MCF 10A (cell line): ENCODE data around the gene GTF2A1L. TPM values are rescaled to one million over a fixed set of nuclear protein-coding genes. Genes with fewer than 3 reads are reported as not detected.
"Not testable (repeated sequence)": the region's sequence is repeated elsewhere in the genome, so short reads cannot be mapped to it uniquely, and the experiment has no call there.

Experiments
- BruUV-seq: library from RNA; stranded (reverse); fragments of 400-500 nt; replicated peaks from 2 replicates; lab custom pipeline; 2021; lab: Mats Ljungman, UMichigan
- CTCF ChIA-PET: fragments of 300-600 bp; sonication (Branson Sonifier 250); formaldehyde crosslinking; extraction: SDS; loops from one replicate; lab custom pipeline; 2021; ENCODE audit warnings: antibody characterized with exemption, inconsistent platforms; lab: Yijun Ruan, JAX
- POLR2A ChIA-PET: fragments of 300-600, 350-650 bp; sonication (Branson Sonifier 250); formaldehyde crosslinking; extraction: SDS; loops from one replicate; lab custom pipeline; 2020; ENCODE audit warnings: antibody characterized with exemption, inconsistent platforms; lab: Yijun Ruan, JAX
- DNase-seq: peaks from one replicate; pipeline ENCODE4 v3.0.0-alpha.2; 2018; ENCODE audit not compliant: unreplicated experiment
- H3K27ac Mint-ChIP-seq: one replicate; pipeline ENCODE4 v1.8.0; 2022; ENCODE audit warnings: mild to moderate bottlenecking, low read depth, mixed read lengths; ENCODE audit not compliant: unreplicated experiment
- H3K27me3 Mint-ChIP-seq: one replicate; pipeline ENCODE4 v1.8.0; 2022; ENCODE audit warnings: mixed read lengths; ENCODE audit not compliant: insufficient read depth, unreplicated experiment
- H3K36me3 Mint-ChIP-seq: one replicate; pipeline ENCODE4 v1.8.0; 2022; ENCODE audit warnings: mild to moderate bottlenecking, moderate library complexity, mixed read lengths; ENCODE audit not compliant: insufficient read depth, unreplicated experiment
- H3K4me1 Mint-ChIP-seq: one replicate; pipeline ENCODE4 v1.8.0; 2022; ENCODE audit warnings: mixed read lengths; ENCODE audit not compliant: insufficient read depth, unreplicated experiment
- H3K4me3 Mint-ChIP-seq: one replicate; pipeline ENCODE4 v1.8.0; 2022; ENCODE audit warnings: mild to moderate bottlenecking, moderate library complexity, mixed read lengths; ENCODE audit not compliant: unreplicated experiment
- H3K9me3 Mint-ChIP-seq: one replicate; pipeline ENCODE4 v1.8.0; 2022; ENCODE audit warnings: mixed read lengths; ENCODE audit not compliant: unreplicated experiment
- CTCF ChIP-seq: fragments of 200-600 bp; IDR thresholded peaks from one replicate; pipeline ENCODE4 v1.8.0; 2022; ENCODE audit warnings: antibody characterized with exemption, mild to moderate bottlenecking; ENCODE audit not compliant: unreplicated experiment
- intact Hi-C: fragments of 100-400 bp; cut with micrococcal nuclease; formaldehyde crosslinking; loops from 2 replicates; pipeline ENCODE4 v1.14.1; 2022
- total RNA-seq: library from RNA; stranded (reverse); gene quantifications from 2 replicates; pipeline ENCODE4 v1.2.3, GENCODE V29; 2022

The GTF2A1L gene
- total RNA-seq, 1 experiment from 2014 or later, result not detected

- Mint-ChIP-seq H3K27me3 (no peaks in the 10 kb centered on the region), H3K36me3 (no peaks in the 10 kb centered on the region), H3K4me3 (no peak overlapping the region), H3K9me3 (no peaks in the 10 kb centered on the region), H3K27ac (no peak overlapping the region), H3K4me1 (no peaks in the 10 kb centered on the region)
- BruUV-seq, result no TSS peak
- ChIA-PET POLR2A (no interaction called here), CTCF (interaction anchor here (0.7 to 2.1 kb wide), 18 partner anchors 9 to 1721 kb away, joined by 3 to 11 read pairs (median 4); no protein-coding TSS in a partner anchor)
- peak; percentile 71 for TF ChIP-seq CTCF
- peak; percentile 49 for DNase-seq
- intact Hi-C loops, result loop anchor here (1.0 to 5.0 kb wide), 2 partner anchors 118 to 1152 kb away; no protein-coding TSS in a partner anchor
Measured at GRCh38 chr2:48589170-48589767, 28.4 kb upstream of the GTF2A1L start.

- Mint-ChIP-seq H3K9me3 (no peaks in the 10 kb centered on the region), H3K36me3 (no peaks in the 10 kb centered on the region), H3K4me3 (no peak overlapping the region), H3K27ac (no peak overlapping the region), H3K27me3 (no peaks in the 10 kb centered on the region), H3K4me1 (no peaks in the 10 kb centered on the region)
- TF ChIP-seq CTCF, result no peak
- no peak for DNase-seq
- CTCF ChIA-PET, result interaction anchor here (0.6 to 1.4 kb wide), 5 partner anchors 16 to 796 kb away, joined by 3 to 5 read pairs (median 3); no protein-coding TSS in a partner anchor
- BruUV-seq, result no TSS peak
- POLR2A ChIA-PET, result no interaction called here
- intact Hi-C loops, result no loop called here
Measured at GRCh38 chr2:48590017-48590416, 27.6 kb upstream of the GTF2A1L start.

GRCh38 chr2:48592067-48592466, 25.6 kb upstream of the GTF2A1L start:
- ChIA-PET POLR2A (no interaction called here), CTCF (interaction anchor here (0.6 to 1.1 kb wide), 5 partner anchors 22 to 209 kb away, joined by 3 to 5 read pairs (median 3); no protein-coding TSS in a partner anchor)
- Mint-ChIP-seq H3K27me3 (no peaks in the 10 kb centered on the region), H3K27ac (no peak overlapping the region), H3K4me3 (no peak overlapping the region), H3K36me3 (no peaks in the 10 kb centered on the region), H3K4me1 (no peaks in the 10 kb centered on the region), H3K9me3 (no peaks in the 10 kb centered on the region)
- no peak for TF ChIP-seq CTCF
- no peak for DNase-seq
- no TSS peak for BruUV-seq
- intact Hi-C loops, result no loop called here

GRCh38 chr2:48596751-48597150, 20.9 kb upstream of the GTF2A1L start:
- intact Hi-C loops, BruUV-seq, H3K4me1 Mint-ChIP-seq, CTCF ChIA-PET, DNase-seq, H3K27me3 Mint-ChIP-seq, H3K9me3 Mint-ChIP-seq, H3K27ac Mint-ChIP-seq, H3K4me3 Mint-ChIP-seq, POLR2A ChIA-PET, H3K36me3 Mint-ChIP-seq: not testable (repeated sequence)
